ENCODE measurements around the gene ADAMTS2. TPM values are rescaled to one million over a fixed set of nuclear protein-coding genes. Genes with fewer than 3 reads are reported as not detected.

Gene ADAMTS2
- total and polyA plus RNA-seq, 2 donors from 2014 or later = 2.0 to 13.6 TPM

DNA sequence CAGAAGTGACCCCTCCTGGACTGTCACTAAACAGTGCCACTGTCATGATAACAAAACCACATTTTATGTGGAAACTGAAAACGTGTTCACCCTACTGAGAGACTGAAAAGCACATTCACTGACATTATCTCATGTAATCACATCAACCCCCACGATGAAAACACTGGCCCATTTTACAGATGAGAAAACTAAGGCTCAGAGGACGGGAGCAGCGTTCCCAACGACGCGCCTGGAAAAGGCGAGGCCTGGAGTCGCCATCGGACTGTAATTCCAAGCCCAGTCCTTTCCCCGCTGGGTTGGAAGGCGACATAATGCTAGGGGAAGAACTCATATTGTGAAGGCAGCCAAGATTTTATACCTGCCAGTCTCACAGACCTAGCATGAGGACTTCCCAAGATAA lies 140.0 kb downstream of the ADAMTS2 start:
- Histone ChIP-seq H3K9ac (ENCODE audit: low read length in 3 of 3) (no peak overlapping the region), H3K4me3 (ENCODE audit: low read length in 3 of 3) (no peak overlapping the region), H3K9me3 (ENCODE audit: control insufficient read depth in 2 of 3, insufficient read depth in 1 of 3, low read length in 3 of 3) (no peaks in the 10 kb centered on the region), H3K36me3 (ENCODE audit: control insufficient read depth in 2 of 3, insufficient read depth in 3 of 3, low read length in 3 of 3) (no peaks in the 10 kb centered on the region), H3K27ac (ENCODE audit: low read depth in 2 of 2, low read length in 2 of 2) (no peak overlapping the region), H3K4me1 (ENCODE audit: control insufficient read depth in 2 of 3, insufficient read depth in 2 of 3, low read depth in 1 of 3, low read length in 3 of 3) (no peaks in the 10 kb centered on the region), H3K27me3 (ENCODE audit: control insufficient read depth, insufficient read depth, low read length) (no peaks in the 10 kb centered on the region)
- no peak for DNase-seq
- TF ChIP-seq, protein P1, sequence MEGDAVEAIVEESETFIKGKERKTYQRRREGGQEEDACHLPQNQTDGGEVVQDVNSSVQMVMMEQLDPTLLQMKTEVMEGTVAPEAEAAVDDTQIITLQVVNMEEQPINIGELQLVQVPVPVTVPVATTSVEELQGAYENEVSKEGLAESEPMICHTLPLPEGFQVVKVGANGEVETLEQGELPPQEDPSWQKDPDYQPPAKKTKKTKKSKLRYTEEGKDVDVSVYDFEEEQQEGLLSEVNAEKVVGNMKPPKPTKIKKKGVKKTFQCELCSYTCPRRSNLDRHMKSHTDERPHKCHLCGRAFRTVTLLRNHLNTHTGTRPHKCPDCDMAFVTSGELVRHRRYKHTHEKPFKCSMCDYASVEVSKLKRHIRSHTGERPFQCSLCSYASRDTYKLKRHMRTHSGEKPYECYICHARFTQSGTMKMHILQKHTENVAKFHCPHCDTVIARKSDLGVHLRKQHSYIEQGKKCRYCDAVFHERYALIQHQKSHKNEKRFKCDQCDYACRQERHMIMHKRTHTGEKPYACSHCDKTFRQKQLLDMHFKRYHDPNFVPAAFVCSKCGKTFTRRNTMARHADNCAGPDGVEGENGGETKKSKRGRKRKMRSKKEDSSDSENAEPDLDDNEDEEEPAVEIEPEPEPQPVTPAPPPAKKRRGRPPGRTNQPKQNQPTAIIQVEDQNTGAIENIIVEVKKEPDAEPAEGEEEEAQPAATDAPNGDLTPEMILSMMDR (IDR thresholded peaks at IDR 0.05; ENCODE audit: borderline replicate concordance, extremely low read depth, insufficient read depth) = no peak
- no peak for FAIRE-seq
- intact Hi-C loops (cut with DNase I) = no loop called here

DNA sequence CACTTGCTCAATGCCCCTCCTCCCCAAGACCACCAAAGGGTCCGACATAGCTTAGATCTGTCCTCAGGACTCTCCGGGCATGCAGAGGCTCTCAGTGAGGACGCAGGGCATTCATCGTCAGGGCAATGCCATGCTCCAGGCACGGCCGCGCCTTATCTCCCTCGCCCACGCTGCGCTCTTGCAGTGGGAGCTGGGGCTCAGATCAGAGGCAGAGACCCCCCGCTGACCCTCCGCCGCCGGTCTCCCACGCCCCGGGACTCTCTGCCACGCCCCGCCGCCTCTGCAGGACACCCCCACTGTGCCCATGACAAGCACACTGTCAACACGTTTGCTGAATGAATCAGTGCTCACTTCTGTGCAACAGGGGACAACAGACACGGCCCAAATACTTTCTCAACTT lies 140.7 kb downstream of the ADAMTS2 start:
- Histone ChIP-seq H3K36me3 (ENCODE audit: control insufficient read depth in 2 of 3, insufficient read depth in 3 of 3, low read length in 3 of 3) (no peaks in the 10 kb centered on the region), H3K27ac (ENCODE audit: low read depth in 2 of 2, low read length in 2 of 2) (no peak overlapping the region), H3K9me3 (ENCODE audit: control insufficient read depth in 2 of 3, insufficient read depth in 1 of 3, low read length in 3 of 3) (no peaks in the 10 kb centered on the region), H3K4me3 (ENCODE audit: low read length in 3 of 3) (no peak overlapping the region), H3K9ac (ENCODE audit: low read length in 3 of 3) (no peak overlapping the region), H3K27me3 (ENCODE audit: control insufficient read depth, insufficient read depth, low read length) (no peaks in the 10 kb centered on the region), H3K4me1 (ENCODE audit: control insufficient read depth in 2 of 3, insufficient read depth in 2 of 3, low read depth in 1 of 3, low read length in 3 of 3) (no peaks in the 10 kb centered on the region)
- intact Hi-C loops (cut with DNase I) = no loop called here
- FAIRE-seq (no peak), DNase-seq (no peak)
- TF ChIP-seq, protein P1 (IDR thresholded peaks at IDR 0.05; ENCODE audit: borderline replicate concordance, extremely low read depth, insufficient read depth) = no peak

DNA sequence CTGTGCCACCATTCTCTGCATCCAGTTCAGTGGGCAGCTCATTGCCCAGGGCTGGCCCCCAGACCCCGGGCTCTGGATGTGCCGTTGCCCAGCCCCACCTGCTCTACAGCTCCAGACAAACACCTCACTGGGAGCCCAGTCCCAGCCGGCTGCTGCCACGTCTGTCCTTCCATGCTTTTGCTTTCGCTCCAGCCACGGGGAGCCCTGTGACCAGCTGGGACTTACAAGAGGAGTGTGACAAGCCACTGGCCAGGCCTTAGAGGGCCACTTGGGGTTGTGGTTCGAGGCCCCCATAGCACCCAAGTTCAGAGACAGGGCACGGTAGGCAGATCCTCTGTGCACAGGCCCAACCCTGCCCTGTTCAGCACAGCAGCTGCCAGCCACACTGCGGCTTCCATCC lies 142.0 kb downstream of the ADAMTS2 start:
- H3K27me3 ChIP-seq (ENCODE audit: control insufficient read depth, insufficient read depth, low read length) = no peaks in the 10 kb centered on the region
- H3K36me3 ChIP-seq (ENCODE audit: control insufficient read depth in 2 of 3, insufficient read depth in 3 of 3, low read length in 3 of 3) = no peaks in the 10 kb centered on the region
- TF ChIP-seq, protein P1 (IDR thresholded peaks at IDR 0.05; ENCODE audit: borderline replicate concordance, extremely low read depth, insufficient read depth) = no peak
- FAIRE-seq (no peak), DNase-seq (peak in 1 of 5 donors; percentile 51)
- H3K4me1 ChIP-seq (ENCODE audit: control insufficient read depth in 2 of 3, insufficient read depth in 2 of 3, low read depth in 1 of 3, low read length in 3 of 3) = no peaks in the 10 kb centered on the region
- H3K9me3 ChIP-seq (ENCODE audit: control insufficient read depth in 2 of 3, insufficient read depth in 1 of 3, low read length in 3 of 3) = no peaks in the 10 kb centered on the region
- intact Hi-C loops (cut with DNase I) = no loop called here
- no peak overlapping the region for H3K27ac ChIP-seq (ENCODE audit: low read depth in 2 of 2, low read length in 2 of 2)
- no peak overlapping the region for H3K9ac ChIP-seq (ENCODE audit: low read length in 3 of 3)
- H3K4me3 ChIP-seq (ENCODE audit: low read length in 3 of 3) = no peak overlapping the region

DNA sequence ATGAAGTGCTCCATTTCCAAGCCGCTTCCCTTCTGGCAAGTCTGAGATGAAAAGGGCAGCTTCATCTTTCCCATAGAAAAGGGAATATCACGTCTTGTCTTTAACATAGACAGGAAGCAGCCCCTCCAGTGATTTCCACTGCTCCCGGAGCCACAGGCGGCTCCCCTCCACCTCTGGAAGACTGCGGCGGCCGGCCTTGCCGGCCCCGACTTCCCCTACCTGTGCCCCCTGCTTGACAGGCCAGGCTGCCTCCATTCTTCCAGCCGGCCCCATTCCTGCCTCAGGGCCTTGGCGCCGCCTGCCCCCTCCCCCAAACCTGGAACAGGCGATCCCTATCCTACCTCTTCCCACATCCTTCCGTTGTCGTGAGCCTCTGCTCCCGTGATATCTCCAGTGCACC lies 143.3 kb downstream of the ADAMTS2 start:
- intact Hi-C loops (cut with DNase I) = no loop called here
- Histone ChIP-seq H3K36me3 (ENCODE audit: control insufficient read depth in 2 of 3, insufficient read depth in 3 of 3, low read length in 3 of 3) (no peaks in the 10 kb centered on the region), H3K4me3 (ENCODE audit: low read length in 3 of 3) (no peak overlapping the region), H3K27me3 (ENCODE audit: control insufficient read depth, insufficient read depth, low read length) (no peaks in the 10 kb centered on the region), H3K27ac (ENCODE audit: low read depth in 2 of 2, low read length in 2 of 2) (no peak overlapping the region), H3K4me1 (ENCODE audit: control insufficient read depth in 2 of 3, insufficient read depth in 2 of 3, low read depth in 1 of 3, low read length in 3 of 3) (no peaks in the 10 kb centered on the region), H3K9me3 (ENCODE audit: control insufficient read depth in 2 of 3, insufficient read depth in 1 of 3, low read length in 3 of 3) (no peaks in the 10 kb centered on the region), H3K9ac (ENCODE audit: low read length in 3 of 3) (no peak overlapping the region)
- DNase-seq (no peak), FAIRE-seq (no peak)
- TF ChIP-seq, protein P1 (IDR thresholded peaks at IDR 0.05; ENCODE audit: borderline replicate concordance, extremely low read depth, insufficient read depth) = no peak

Measured in kidney (tissue), 14 donors.